SK-N-SH (cell line): ENCODE data around the gene BEST1. TPM values are rescaled to one million over a fixed set of nuclear protein-coding genes. Genes with fewer than 3 reads are reported as not detected.

Experiments used
- FOXM1 ChIP-seq: IDR thresholded peaks from 2 replicates; pipeline ENCODE4 v1.4.0; 2012; ENCODE audit warnings: low read depth, mild to moderate bottlenecking
- GATA2 ChIP-seq: sonication (generic); formaldehyde crosslinking; IDR thresholded peaks from 2 replicates; pipeline ENCODE4 v1.5.0; 2020; ENCODE audit warnings: mild to moderate bottlenecking, missing genetic modification reagents
- NFIC ChIP-seq: IDR thresholded peaks from 2 replicates; pipeline ENCODE4 v1.4.0; 2012; ENCODE audit warnings: borderline replicate concordance
- POLR2AphosphoS5 ChIP-seq: IDR thresholded peaks from 2 replicates; pipeline ENCODE4 v1.6.1; 2012; ENCODE audit warnings: low read depth, low read length
- SIN3A ChIP-seq: IDR thresholded peaks from 2 replicates; pipeline ENCODE4 v1.6.1; 2012; ENCODE audit warnings: low read depth, mild to moderate bottlenecking, low read length, moderate library complexity, borderline replicate concordance
- SMC3 ChIP-seq: IDR thresholded peaks from 2 replicates; pipeline ENCODE4 v1.6.1; 2012; ENCODE audit warnings: low read depth, low read length, improper control_type of control experiment
- TCF12 ChIP-seq: IDR thresholded peaks from 2 replicates; pipeline ENCODE4 v1.4.0; 2012
- polyA plus RNA-seq, 3 experiments: library from polyadenylated mRNA; depleted of rRNA; stranded (reverse); fragments of >200 nt; gene quantifications; 2 replicates each; pipeline ENCODE4 v1.2.3, GENCODE V29; 2012
- TF ChIP-seq, protein P1 (sequence below): IDR thresholded peaks from 2 replicates; pipeline ENCODE4 v1.4.0; 2012; ENCODE audit warnings: low read depth, borderline replicate concordance
- TF ChIP-seq, protein P2 (sequence below): fragments of 150-350 bp; IDR thresholded peaks from 2 replicates; pipeline ENCODE4 v1.6.1; 2016; ENCODE audit warnings: mild to moderate bottlenecking, low read depth, low read length
- TF ChIP-seq, protein P3 (sequence below): IDR thresholded peaks from 2 replicates; pipeline ENCODE4 v1.4.0; 2012; ENCODE audit warnings: low read depth, borderline replicate concordance
- TF ChIP-seq, protein P4 (sequence below): fragments of 200-600 bp; sonication (generic); IDR thresholded peaks from 2 replicates; pipeline ENCODE4 v1.6.1; 2017; ENCODE audit warnings: antibody characterized with exemption, mild to moderate bottlenecking, moderate library complexity
- TF ChIP-seq, protein P5 (sequence below): fragments of 150-350 bp; IDR thresholded peaks from 2 replicates; pipeline ENCODE4 v1.6.1; 2017; ENCODE audit warnings: antibody characterized with exemption, low read length, low read depth, borderline replicate concordance

Gene BEST1
- polyA plus RNA-seq, 1 of the 3 experiments (the other 2 are of a cell fraction) = 0.30 TPM

DNA sequence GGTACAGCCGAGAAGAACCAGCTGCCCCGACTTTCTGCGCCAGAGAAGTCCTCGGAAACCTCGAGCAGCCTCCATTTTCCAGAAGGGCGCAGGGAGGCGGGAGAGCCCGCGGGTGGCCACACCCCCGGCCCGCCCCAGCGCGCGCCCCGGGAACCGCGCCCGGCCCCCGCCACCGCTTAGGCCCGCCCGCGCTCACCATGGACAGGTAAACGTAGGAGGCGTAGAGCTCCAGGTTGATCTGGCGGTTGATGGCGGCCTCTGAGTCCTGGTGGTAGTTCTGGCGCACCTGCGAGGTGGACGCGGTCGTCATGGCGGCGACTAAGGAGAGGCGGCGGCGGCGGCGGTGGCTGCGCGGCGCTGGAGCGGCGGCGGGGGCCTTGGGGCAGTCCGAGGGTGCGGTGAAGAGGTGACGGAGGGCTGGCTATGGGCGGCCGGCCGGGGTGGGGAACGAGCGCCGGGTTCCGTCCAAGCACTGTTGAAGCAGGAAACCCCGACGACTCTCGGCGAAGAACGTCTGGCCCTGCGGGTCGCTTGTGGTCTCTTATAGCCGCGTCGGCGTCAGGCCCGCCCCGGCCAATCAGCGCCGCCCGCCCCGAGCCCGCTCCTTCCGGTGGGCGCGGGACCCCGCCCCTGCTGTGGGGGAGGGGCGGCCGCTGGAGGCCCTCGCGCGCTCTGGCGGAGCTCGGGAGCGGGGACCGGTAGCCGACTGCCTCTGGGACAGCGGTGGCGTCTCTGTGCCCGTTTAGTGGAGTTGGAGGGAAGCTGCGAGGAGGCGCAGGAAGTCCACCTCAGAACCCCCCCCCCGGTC lies 17.2 kb downstream of the BEST1 start, which contains the start of gene FTH1 (continued):
- TF ChIP-seq, protein P1, sequence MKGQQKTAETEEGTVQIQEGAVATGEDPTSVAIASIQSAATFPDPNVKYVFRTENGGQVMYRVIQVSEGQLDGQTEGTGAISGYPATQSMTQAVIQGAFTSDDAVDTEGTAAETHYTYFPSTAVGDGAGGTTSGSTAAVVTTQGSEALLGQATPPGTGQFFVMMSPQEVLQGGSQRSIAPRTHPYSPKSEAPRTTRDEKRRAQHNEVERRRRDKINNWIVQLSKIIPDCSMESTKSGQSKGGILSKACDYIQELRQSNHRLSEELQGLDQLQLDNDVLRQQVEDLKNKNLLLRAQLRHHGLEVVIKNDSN = no peak
- TF ChIP-seq, protein P2, sequence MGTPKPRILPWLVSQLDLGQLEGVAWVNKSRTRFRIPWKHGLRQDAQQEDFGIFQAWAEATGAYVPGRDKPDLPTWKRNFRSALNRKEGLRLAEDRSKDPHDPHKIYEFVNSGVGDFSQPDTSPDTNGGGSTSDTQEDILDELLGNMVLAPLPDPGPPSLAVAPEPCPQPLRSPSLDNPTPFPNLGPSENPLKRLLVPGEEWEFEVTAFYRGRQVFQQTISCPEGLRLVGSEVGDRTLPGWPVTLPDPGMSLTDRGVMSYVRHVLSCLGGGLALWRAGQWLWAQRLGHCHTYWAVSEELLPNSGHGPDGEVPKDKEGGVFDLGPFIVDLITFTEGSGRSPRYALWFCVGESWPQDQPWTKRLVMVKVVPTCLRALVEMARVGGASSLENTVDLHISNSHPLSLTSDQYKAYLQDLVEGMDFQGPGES = no peak
- TF ChIP-seq NFIC = no peak
- no peak; the same call in 1 of the 2 replicates for TF ChIP-seq TCF12
- TF ChIP-seq, protein P3, sequence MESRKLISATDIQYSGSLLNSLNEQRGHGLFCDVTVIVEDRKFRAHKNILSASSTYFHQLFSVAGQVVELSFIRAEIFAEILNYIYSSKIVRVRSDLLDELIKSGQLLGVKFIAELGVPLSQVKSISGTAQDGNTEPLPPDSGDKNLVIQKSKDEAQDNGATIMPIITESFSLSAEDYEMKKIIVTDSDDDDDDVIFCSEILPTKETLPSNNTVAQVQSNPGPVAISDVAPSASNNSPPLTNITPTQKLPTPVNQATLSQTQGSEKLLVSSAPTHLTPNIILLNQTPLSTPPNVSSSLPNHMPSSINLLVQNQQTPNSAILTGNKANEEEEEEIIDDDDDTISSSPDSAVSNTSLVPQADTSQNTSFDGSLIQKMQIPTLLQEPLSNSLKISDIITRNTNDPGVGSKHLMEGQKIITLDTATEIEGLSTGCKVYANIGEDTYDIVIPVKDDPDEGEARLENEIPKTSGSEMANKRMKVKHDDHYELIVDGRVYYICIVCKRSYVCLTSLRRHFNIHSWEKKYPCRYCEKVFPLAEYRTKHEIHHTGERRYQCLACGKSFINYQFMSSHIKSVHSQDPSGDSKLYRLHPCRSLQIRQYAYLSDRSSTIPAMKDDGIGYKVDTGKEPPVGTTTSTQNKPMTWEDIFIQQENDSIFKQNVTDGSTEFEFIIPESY = no peak
- TF ChIP-seq, protein P4, sequence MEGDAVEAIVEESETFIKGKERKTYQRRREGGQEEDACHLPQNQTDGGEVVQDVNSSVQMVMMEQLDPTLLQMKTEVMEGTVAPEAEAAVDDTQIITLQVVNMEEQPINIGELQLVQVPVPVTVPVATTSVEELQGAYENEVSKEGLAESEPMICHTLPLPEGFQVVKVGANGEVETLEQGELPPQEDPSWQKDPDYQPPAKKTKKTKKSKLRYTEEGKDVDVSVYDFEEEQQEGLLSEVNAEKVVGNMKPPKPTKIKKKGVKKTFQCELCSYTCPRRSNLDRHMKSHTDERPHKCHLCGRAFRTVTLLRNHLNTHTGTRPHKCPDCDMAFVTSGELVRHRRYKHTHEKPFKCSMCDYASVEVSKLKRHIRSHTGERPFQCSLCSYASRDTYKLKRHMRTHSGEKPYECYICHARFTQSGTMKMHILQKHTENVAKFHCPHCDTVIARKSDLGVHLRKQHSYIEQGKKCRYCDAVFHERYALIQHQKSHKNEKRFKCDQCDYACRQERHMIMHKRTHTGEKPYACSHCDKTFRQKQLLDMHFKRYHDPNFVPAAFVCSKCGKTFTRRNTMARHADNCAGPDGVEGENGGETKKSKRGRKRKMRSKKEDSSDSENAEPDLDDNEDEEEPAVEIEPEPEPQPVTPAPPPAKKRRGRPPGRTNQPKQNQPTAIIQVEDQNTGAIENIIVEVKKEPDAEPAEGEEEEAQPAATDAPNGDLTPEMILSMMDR = no peak
- no peak for TF ChIP-seq SMC3
- no peak for TF ChIP-seq FOXM1
- TF ChIP-seq, protein P5, sequence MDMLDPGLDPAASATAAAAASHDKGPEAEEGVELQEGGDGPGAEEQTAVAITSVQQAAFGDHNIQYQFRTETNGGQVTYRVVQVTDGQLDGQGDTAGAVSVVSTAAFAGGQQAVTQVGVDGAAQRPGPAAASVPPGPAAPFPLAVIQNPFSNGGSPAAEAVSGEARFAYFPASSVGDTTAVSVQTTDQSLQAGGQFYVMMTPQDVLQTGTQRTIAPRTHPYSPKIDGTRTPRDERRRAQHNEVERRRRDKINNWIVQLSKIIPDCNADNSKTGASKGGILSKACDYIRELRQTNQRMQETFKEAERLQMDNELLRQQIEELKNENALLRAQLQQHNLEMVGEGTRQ = no peak
- no peak for TF ChIP-seq GATA2 (CRISPR knock-in tag)
- no peak for TF ChIP-seq SIN3A
- TF ChIP-seq POLR2AphosphoS5 = peak; percentile 97
